Body of pancreas (tissue), 4 donors: ENCODE results near the gene PPP2R5B. TPM values are rescaled to one million over a fixed set of nuclear protein-coding genes. Genes with fewer than 3 reads are reported as not detected.
A peak's percentile ranks its signal among the peaks of the same experiment; 100 is the strongest.

ENCODE experiments used
- ATAC-seq: fragments of 150-250 bp; one replicate; pipeline ENCODE4 v1.9.1; 2016
- DNase-seq, 4 donors: peaks; one replicate each; pipeline ENCODE4 v3.0.0-alpha.2; 2019
- H3K27ac ChIP-seq, 4 donors: fragments of 200-600 bp; sonication (generic); 1 replicate in 3 of 4; 2 replicates in 1 of 4; pipeline versions ENCODE4 v1.5.1 to v1.6.1; 2016 to 2019; ENCODE audit warnings: mild to moderate bottlenecking in 1 of 4, mixed read lengths in 1 of 4, moderate library complexity in 1 of 4
- H3K27me3 ChIP-seq, 2 donors: fragments of 200-600 bp; sonication (generic); one replicate each; pipeline ENCODE4 v1.6.0; 2016; ENCODE audit warnings: mild to moderate bottlenecking in 1 of 2
- H3K36me3 ChIP-seq, 2 donors: fragments of 200-600 bp; sonication (generic); replicated peaks in 1 of 2; 2 replicates each; pipeline ENCODE4 v1.5.1; 2016; ENCODE audit warnings: low read depth in 2 of 2; ENCODE audit not compliant: insufficient read depth in 1 of 2
- H3K4me1 ChIP-seq: fragments of 200-600 bp; sonication (generic); one replicate; pipeline ENCODE4 v1.6.0; 2016
- H3K4me3 ChIP-seq, 2 donors: fragments of 200-600 bp; sonication (generic); 1 replicate in 1 of 2; 2 replicates in 1 of 2; pipeline ENCODE4 v1.5.1; 2016 to 2019
- H3K9me3 ChIP-seq, 3 donors: fragments of 200-600 bp; sonication (generic); 1 replicate in 2 of 3; 2 replicates in 1 of 3; pipeline ENCODE4 v1.5.1; 2016
- CTCF ChIP-seq, 7 experiments: fragments of 450-650 bp in 4 of 7; fragments of 200-600 bp in 3 of 7; sonication (generic) in 3 of 7; IDR thresholded peaks; one replicate each; pipeline ENCODE4 v1.5.1; 2016 to 2019; ENCODE audit warnings: antibody characterized with exemption in 7 of 7
- POLR2A ChIP-seq, 3 donors: fragments of 450-650 bp; IDR thresholded peaks; one replicate each; pipeline ENCODE4 v1.6.1; 2016; ENCODE audit warnings: antibody characterized with exemption in 3 of 3, mild to moderate bottlenecking in 2 of 3
- WGBS, 2 donors: methylation state at CpG; one replicate each; pipeline ENCODE4 v1.1.5; 2017; 5-methylcytosine and 5-hydroxymethylcytosine counted together
- intact Hi-C: fragments of 100-400 bp; cut with DNase I; formaldehyde crosslinking; loops from one replicate; pipeline ENCODE4 v1.15.1; 2023
- total RNA-seq, 2 donors: library from RNA; depleted of rRNA; stranded (reverse); fragments of >200 nt; gene quantifications; one replicate each; pipeline ENCODE4 v1.1.0, GENCODE V29; 2016

PPP2R5B gene
- total RNA-seq, 2 donors from 2014 or later, result 12.7 to 35.6 TPM

GRCh38 chr11:64898541-64898940, 25.9 kb upstream of the PPP2R5B start:
- 90 to 92% methylated on average over 11 to 19 of the region's 19 CpGs for WGBS, 2 donors
- Histone ChIP-seq H3K9me3 (no peaks in the 10 kb centered on the region), H3K27ac (no peak overlapping the region), H3K27me3 (no peaks in the 10 kb centered on the region), H3K4me1 (peaks cover 11% of the 10 kb centered on the region), H3K36me3 (peaks cover 3 to 25% of the 10 kb centered on the region in 2 donors), H3K4me3 (no peak overlapping the region)
- TF ChIP-seq POLR2A (IDR thresholded peaks at IDR 0.05) (no peak), CTCF (IDR thresholded peaks at IDR 0.05) (no peak)
- ATAC-seq (no peak), DNase-seq (no peak)
- intact Hi-C loops, result loop anchor here (5.0 kb wide), 1 partner anchor 51 kb away; no protein-coding TSS in a partner anchor

- peak overlapping the region in 2 of 4 donors; percentile 29 to 46 for H3K27ac ChIP-seq
Measured at GRCh38 chr11:64900263-64900678, 24.2 kb upstream of the PPP2R5B start.

DNA sequence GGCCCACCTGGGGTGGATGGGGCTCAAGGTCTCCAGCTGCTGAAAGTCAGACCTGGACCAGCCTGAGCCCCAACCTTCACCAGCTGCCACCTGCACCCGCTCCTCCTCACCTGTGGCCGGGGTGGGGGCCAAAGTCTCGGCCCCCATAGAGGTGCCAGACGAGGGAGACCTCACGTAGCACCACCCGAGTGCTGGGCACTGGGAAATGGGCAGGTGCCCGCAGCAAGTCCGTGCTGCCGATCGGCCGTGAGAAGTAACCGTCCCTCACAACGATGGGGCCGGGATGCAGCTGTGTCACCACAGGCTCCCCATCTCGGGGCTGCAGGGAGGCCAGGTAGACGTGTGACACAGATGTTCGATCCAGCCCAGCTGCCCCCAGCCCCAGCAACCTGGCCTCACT, 23.7 kb upstream of the PPP2R5B start:
- WGBS, 2 donors, result 91 to 92% methylated on average over 6 to 16 of the region's 17 CpGs
- intact Hi-C loops, result loop anchor here (10.0 kb wide), 1 partner anchor 104 kb away; no protein-coding TSS in a partner anchor
- no peaks in the 10 kb centered on the region for H3K4me1 ChIP-seq
- ATAC-seq (no peak), DNase-seq (no peak)
- no peaks in the 10 kb centered on the region for H3K9me3 ChIP-seq
- TF ChIP-seq POLR2A (IDR thresholded peaks at IDR 0.05), result no peak
- no peak for TF ChIP-seq CTCF (IDR thresholded peaks at IDR 0.05)
- no peaks in the 10 kb centered on the region for H3K27me3 ChIP-seq
- H3K36me3 ChIP-seq, result peaks cover 3 to 32% of the 10 kb centered on the region in 2 donors
- H3K27ac ChIP-seq, result peak overlapping the region in 2 of 4 donors; percentile 29 to 46
- no peak overlapping the region for H3K4me3 ChIP-seq

More at GRCh38 chr11:64900263-64900678, 24.2 kb upstream of the PPP2R5B start:
- Histone ChIP-seq H3K4me3 (no peak overlapping the region), H3K4me1 (no peaks in the 10 kb centered on the region), H3K9me3 (no peaks in the 10 kb centered on the region), H3K36me3 (peaks cover 3 to 28% of the 10 kb centered on the region in 2 donors), H3K27me3 (no peaks in the 10 kb centered on the region)
- 81 to 90% methylated on average over 14 of the region's 14 CpGs for WGBS, 2 donors
- intact Hi-C loops, result loop anchor here (10.0 kb wide), 1 partner anchor 105 kb away; no protein-coding TSS in a partner anchor
- peak; percentile 57 for ATAC-seq
- peak in 2 of 4 donors; percentile 32 to 55 for DNase-seq
- TF ChIP-seq CTCF (IDR thresholded peaks at IDR 0.05) (no peak), POLR2A (IDR thresholded peaks at IDR 0.05) (peak in 1 of 3 donors; percentile 9)

- DNase-seq (no peak), ATAC-seq (no peak)
- TF ChIP-seq POLR2A (IDR thresholded peaks at IDR 0.05) (no peak), CTCF (IDR thresholded peaks at IDR 0.05) (no peak)
- no peak overlapping the region for H3K27ac ChIP-seq
- no peak overlapping the region for H3K4me3 ChIP-seq
- intact Hi-C loops, result loop anchor here (10.0 kb wide), 1 partner anchor 102 kb away; no protein-coding TSS in a partner anchor
- 88 to 89% methylated on average over 24 to 30 of the region's 30 CpGs for WGBS, 2 donors
- no peaks in the 10 kb centered on the region for H3K4me1 ChIP-seq
- no peaks in the 10 kb centered on the region for H3K9me3 ChIP-seq
- H3K27me3 ChIP-seq, result no peaks in the 10 kb centered on the region
- H3K36me3 ChIP-seq, result peaks cover 3 to 44% of the 10 kb centered on the region in 2 donors
Measured at GRCh38 chr11:64902102-64902900, 22.2 kb upstream of the PPP2R5B start.
